ENCODE measurements around the gene ATP5F1E.
"Not testable (repeated sequence)": the region's sequence is repeated elsewhere in the genome, so short reads cannot be mapped to it uniquely, and the experiment has no call there.

The ATP5F1E gene

DNA sequence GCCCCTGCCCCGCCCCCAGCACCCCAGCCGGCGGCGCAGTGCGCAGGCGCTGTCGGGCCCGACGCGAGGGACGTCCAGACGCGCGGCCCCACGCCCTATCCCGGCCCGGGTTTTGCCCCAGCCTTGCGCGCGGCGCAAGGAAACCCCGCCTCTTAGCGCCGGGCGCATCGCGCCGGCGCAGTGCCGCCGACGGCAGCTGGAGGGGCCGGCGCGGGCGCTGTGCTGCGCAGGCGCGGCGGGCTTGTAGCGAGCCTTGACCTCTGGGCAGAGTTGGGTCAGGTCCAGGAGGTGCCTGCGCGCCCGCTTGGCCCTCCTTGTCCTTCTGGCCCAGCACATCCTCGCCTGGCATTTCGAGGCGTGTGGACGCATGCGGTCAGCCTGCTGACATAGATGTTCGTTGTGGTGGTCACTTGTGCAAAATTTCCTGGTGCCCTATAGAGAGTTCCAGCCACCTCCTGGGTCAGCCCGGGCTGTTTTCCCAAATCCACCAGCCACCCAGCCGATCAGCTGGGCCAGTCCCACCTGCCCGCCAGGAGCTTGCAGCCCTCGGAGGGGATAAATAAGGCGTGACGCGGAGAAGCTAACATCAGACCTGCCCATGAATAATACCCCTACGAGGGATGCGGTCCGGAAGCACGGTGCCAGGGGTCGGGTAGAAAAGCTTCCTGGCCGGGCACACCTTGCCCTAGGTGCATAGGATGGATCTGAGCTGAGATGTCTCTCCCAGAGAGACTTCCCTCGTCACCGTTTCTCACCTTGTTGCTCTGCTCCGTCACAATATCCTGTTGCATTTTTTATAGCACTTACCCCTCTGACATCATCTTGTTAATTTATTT lies 10.9 kb upstream of the ATP5F1E start:
- DNase-seq (ENCODE audit: low read depth): no peak

DNA sequence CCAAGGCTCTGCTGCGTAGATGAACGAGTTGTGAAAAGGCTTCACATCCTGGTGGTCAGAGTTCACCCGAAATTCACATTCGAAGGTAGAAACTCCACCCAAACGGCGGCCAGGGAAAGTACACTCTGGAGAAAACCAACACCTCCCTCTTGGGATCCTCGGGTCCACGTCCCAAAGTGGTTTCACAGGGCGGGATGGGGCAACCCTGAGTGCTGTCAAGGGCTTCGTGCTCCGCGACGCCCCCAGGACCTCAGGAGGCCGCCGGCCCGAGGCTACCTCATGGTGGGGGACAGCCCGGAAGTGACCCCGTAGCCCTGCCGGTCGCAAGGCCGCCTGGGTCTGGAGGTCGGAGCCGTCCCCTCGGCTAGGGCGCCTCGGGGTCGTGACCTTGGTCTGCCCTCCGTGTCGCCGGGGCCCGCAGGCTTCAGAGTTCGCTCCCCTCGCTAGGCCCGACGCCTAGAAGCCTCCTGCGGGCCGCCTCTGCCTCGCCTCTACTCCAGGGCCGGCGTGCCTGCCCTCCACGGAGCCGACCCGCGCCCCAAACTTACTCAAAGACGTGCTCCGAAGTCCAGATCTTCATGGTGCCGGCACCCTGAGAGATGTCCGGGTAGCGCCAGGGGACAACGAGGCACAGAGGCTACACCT lies 10.1 kb upstream of the ATP5F1E start, which contains the start of gene PRELID3B:
PRELID3B (minus strand) TSS at position 636 of the 645 bp plus-strand sequence; CDS start at position 580, 56 bp downstream.
- DNase-seq (ENCODE audit: low read depth): no peak

DNA sequence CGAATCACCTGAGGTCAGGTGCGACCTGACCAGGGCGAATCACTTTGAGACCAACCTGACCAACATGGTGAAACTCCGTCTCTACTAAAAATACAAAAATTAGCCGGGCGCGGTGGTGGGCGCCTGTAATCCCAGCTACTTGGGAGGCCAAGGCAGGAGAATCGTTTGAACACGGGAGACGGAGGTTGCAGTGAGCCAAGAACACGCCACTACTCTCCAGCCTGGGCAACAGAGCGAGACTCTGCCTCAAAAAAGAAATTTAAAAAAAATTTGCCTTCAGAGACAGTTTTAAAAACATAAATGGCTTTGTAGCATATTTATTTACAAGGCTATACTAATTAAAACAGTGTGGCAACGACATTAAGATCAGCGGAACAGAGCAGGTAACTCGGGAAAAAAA lies 9.4 kb upstream of the ATP5F1E start:
- DNase-seq (ENCODE audit: low read depth): not testable (repeated sequence)

GRCh38 chr20:59040667-59041066 lies 8.5 kb upstream of the ATP5F1E start:
- no peak for DNase-seq (ENCODE audit: low read depth)

GRCh38 chr20:59039233-59039632 lies 7.1 kb upstream of the ATP5F1E start:
- DNase-seq (ENCODE audit: low read depth): no peak

DNA sequence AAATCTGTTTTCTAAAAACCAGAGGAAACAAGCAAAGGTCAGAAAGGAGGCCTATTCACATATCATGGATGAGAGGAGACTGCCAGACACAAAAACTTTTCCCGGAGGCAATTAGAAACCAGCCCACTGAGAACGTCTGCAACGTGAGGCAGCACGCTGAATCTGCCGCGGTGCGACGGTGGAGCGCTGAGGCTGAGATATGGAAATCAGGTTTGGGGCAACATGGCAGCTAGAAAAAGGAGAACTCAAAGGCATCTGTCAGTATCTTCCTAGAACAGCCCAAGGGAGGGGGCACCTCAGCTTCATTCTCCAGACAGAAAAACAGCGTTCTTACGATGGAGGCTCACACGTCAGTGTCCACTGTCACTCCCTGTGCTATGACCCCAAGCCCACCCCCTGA lies 5.3 kb upstream of the ATP5F1E start:
- DNase-seq (ENCODE audit: low read depth): no peak

GRCh38 chr20:59035381-59035780 lies 3.2 kb upstream of the ATP5F1E start:
- DNase-seq (ENCODE audit: low read depth): no peak

DNA sequence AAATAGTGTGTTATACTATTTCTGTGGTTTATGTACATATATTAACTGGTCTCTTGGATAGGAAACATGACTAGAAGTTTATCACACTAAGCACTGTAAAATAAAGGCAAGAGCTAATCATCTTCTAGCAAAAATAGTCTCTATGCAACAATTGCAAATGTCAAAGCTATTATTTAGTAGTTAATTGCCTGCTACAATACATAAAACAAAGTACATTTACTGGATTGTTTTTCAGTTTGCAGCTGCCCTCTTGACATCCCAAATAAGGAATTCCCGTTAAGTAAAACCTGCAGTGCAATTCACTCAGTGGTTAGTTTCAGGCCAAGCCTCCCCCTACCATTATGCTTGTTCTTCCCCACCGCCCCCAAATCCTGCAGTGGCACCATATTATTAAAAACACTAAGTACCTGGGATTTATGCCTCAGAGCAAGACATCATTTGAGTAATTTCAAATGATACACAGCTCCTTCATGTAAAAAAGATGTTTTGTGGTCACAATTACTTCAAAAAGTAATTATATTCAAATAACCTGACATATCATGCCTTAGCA lies 1.6 kb upstream of the ATP5F1E start:
- no peak for DNase-seq (ENCODE audit: low read depth)

DNA sequence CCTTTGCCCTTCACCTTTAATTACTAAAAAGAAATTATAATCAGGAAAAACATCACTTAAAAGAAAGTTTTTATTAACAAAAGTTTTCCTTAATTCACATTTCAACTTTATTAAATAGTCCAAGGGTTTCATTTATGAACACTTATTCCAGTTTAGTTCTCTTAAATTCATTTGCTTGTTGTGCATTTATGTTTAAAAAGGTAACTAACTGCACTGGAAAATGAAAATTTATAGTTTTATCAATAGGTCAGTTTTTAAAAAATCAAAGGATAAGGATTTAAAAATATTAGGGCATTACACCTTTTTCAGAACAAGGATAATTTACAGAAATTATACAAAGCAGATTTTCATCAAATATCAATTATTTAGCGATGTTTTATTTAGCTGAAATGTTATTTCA lies 958 bp upstream of the ATP5F1E start:
- no peak for DNase-seq (ENCODE audit: low read depth)

DNA sequence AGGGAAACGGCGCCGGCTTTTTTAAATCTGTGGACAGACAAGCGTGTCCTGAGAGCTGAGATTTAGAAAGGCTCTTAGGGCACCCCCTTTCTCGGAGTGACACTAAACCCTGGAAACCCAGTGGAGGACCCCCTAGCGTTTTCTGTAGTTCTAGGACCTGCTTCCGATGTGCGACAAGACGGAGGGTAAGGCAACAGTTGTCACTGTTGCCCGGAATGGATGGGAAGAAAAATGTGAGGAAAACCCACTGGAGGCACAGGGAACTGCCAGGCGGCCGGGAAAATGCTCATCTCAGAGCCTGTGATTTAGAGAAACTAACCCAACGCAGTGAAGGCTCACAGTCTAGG lies 551 bp upstream of the ATP5F1E start:
- DNase-seq (ENCODE audit: low read depth): no peak

GRCh38 chr20:59031564-59032022 lies 542 bp downstream of the ATP5F1E start:
- no peak for DNase-seq (ENCODE audit: low read depth)

GRCh38 chr20:59030911-59031563 lies 1.1 kb downstream of the ATP5F1E start:
- no peak for DNase-seq (ENCODE audit: low read depth)

DNA sequence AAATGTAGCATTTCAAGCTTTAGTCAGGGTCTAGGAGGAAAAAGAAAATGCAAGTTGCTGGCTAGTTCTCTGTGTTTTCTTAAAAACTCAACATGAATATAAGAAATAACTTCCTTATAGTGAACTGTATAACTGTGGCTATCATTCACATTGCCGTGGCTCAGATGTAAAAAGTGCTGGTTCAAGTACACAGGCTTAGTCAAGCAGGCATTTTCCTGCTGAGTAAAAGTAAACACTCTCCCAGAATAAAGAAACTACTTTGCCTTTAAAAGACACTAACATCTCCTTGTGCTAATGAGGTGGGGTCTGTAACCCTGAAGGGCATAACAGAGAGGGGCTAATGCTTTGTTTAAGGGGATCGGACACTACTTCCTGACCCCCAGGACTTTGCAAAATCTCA lies 3.3 kb downstream of the ATP5F1E start:
- no peak for DNase-seq (ENCODE audit: low read depth)

DNA sequence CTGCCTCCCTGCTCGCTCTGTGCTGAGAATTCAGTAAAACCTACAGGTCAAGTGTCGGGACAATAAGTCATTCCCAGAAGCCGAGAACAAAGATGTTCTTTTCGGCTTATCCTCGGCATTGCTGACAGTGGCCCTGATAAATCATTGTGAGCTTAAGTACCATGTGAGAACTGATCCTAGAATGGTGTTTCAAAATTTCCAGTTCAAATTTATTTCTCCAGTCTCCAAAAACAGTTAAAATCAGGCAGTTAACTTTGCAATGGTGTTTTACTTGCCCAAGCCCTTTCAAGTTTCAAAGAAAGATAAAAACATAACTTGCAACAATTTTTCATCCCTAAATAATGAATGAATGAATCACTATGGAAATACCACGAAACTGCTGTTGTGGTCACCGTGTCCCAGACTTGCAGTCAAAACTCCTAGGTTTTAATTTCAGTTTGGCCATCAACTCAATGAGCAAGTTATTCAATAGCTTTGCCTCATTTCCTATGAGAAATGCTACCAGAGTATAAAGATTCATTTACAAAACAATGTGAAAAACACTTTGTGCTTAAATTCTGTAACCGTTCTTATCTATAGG lies 4.3 kb downstream of the ATP5F1E start:
- no peak for DNase-seq (ENCODE audit: low read depth)

- DNase-seq (ENCODE audit: low read depth): no peak
Measured at GRCh38 chr20:59026904-59027740, 5.0 kb downstream of the ATP5F1E start.

DNA sequence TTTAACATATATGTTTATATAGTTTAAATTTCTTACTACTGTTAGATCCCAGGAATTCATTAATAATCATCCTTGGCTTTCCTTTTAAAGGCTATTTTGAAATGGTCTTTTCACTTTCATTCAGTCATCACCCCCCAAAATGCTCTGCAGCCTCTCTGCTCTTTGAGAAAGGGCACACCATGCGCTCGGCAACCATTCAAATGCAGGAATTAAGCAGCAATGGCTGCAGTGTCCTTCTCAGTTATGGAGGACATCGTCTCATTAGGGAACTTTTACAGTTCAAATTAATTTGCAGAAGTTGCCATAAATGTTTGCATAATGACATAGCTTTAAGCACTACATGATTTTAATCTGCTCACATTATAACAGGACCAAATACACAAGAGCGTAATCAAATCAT lies 6.6 kb downstream of the ATP5F1E start:
- DNase-seq (ENCODE audit: low read depth): no peak

- DNase-seq (ENCODE audit: low read depth): no peak
Measured at GRCh38 chr20:59025086-59025485, 7.0 kb downstream of the ATP5F1E start.

- DNase-seq (ENCODE audit: low read depth): no peak
Measured at GRCh38 chr20:59024111-59024530, 8.0 kb downstream of the ATP5F1E start.

GRCh38 chr20:59023616-59024015 lies 8.5 kb downstream of the ATP5F1E start:
- no peak for DNase-seq (ENCODE audit: low read depth)

DNA sequence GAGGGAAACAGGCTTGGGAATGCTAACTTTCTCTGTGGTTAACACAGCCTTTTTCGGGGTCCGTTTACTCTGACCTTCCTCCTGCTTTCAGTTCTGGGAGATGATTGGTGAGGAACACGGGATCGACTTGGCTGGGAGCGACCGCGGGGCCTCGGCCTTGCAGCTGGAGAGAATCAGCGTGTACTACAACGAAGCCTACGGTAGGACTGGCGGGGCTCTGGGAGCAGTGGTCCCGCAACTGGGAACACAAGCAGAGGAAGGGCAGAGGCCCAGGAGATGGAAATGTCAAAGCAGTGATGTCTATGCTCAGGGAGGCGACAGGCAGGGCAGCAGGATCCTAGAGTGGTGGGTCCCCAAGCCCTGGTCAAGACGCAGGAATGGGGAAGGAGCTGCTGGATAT lies 9.4 kb downstream of the ATP5F1E start:
- DNase-seq (ENCODE audit: low read depth): no peak

- DNase-seq (ENCODE audit: low read depth): no peak
Measured at GRCh38 chr20:59020938-59021551, 11.1 kb downstream of the ATP5F1E start.
